OCI-LY7 (cell line): ENCODE results near the gene DYNC2H1.

Source experiments
- EZH2phosphoT487 ChIP-seq: fragments of 200-600 bp; sonication (generic); IDR thresholded peaks from 2 replicates; pipeline ENCODE4 v1.6.1; 2018; ENCODE audit warnings: low read depth, borderline replicate concordance, mild to moderate bottlenecking, mixed run types, antibody characterized with exemption, low read length, moderate library complexity, mixed read lengths
- TF ChIP-seq, protein P1 (sequence below): fragments of 200-600 bp; sonication (generic); conservative IDR thresholded peaks from 2 replicates; pipeline ENCODE4 v1.5.1; 2014; ENCODE audit warnings: mild to moderate bottlenecking, antibody characterized with exemption, low read length, moderate library complexity, mixed read lengths

GRCh38 chr11:103453126-103453525 is 343.9 kb downstream of the DYNC2H1 start:
- TF ChIP-seq, protein P1, sequence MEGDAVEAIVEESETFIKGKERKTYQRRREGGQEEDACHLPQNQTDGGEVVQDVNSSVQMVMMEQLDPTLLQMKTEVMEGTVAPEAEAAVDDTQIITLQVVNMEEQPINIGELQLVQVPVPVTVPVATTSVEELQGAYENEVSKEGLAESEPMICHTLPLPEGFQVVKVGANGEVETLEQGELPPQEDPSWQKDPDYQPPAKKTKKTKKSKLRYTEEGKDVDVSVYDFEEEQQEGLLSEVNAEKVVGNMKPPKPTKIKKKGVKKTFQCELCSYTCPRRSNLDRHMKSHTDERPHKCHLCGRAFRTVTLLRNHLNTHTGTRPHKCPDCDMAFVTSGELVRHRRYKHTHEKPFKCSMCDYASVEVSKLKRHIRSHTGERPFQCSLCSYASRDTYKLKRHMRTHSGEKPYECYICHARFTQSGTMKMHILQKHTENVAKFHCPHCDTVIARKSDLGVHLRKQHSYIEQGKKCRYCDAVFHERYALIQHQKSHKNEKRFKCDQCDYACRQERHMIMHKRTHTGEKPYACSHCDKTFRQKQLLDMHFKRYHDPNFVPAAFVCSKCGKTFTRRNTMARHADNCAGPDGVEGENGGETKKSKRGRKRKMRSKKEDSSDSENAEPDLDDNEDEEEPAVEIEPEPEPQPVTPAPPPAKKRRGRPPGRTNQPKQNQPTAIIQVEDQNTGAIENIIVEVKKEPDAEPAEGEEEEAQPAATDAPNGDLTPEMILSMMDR: no peak
- TF ChIP-seq EZH2phosphoT487: no peak
